ENCODE data around the gene REPS1.
"Not testable (repeated sequence)": the region's sequence is repeated elsewhere in the genome, so short reads cannot be mapped to it uniquely, and the experiment has no call there.

Gene REPS1

GRCh38 chr6:138970159-138970558 lies 17.9 kb downstream of the REPS1 start:
- no peak for DNase-seq

- DNase-seq: no peak
Observed at GRCh38 chr6:138966870-138967269, 21.2 kb downstream of the REPS1 start.

GRCh38 chr6:138965971-138966370 lies 22.1 kb downstream of the REPS1 start:
- DNase-seq: no peak

GRCh38 chr6:138965291-138965874 lies 22.7 kb downstream of the REPS1 start:
- DNase-seq: no peak

- DNase-seq: no peak
Observed at GRCh38 chr6:138964012-138964411, 24.0 kb downstream of the REPS1 start.

GRCh38 chr6:138963531-138963930 lies 24.5 kb downstream of the REPS1 start:
- DNase-seq: no peak

GRCh38 chr6:138963119-138963518 lies 24.9 kb downstream of the REPS1 start:
- no peak for DNase-seq

GRCh38 chr6:138959521-138959920 lies 28.5 kb downstream of the REPS1 start:
- DNase-seq: no peak

GRCh38 chr6:138958595-138958994 lies 29.5 kb downstream of the REPS1 start:
- no peak for DNase-seq

- no peak for DNase-seq
Observed at GRCh38 chr6:138957903-138958302, 30.1 kb downstream of the REPS1 start.

GRCh38 chr6:138957484-138957883 lies 30.6 kb downstream of the REPS1 start:
- no peak for DNase-seq

GRCh38 chr6:138956244-138956924 lies 31.7 kb downstream of the REPS1 start:
- DNase-seq: no peak

GRCh38 chr6:138955262-138955661 lies 32.8 kb downstream of the REPS1 start:
- no peak for DNase-seq

- DNase-seq: no peak
Observed at GRCh38 chr6:138953451-138953850, 34.6 kb downstream of the REPS1 start.

- no peak for DNase-seq
Observed at GRCh38 chr6:138948546-138949179, 39.4 kb downstream of the REPS1 start.

GRCh38 chr6:138948004-138948403 lies 40.0 kb downstream of the REPS1 start:
- no peak for DNase-seq

GRCh38 chr6:138945354-138945753 lies 42.7 kb downstream of the REPS1 start:
- no peak for DNase-seq

GRCh38 chr6:138944412-138944811 lies 43.6 kb downstream of the REPS1 start:
- DNase-seq: no peak

- DNase-seq: no peak
Observed at GRCh38 chr6:138943089-138943625, 44.9 kb downstream of the REPS1 start.

- not testable (repeated sequence) for DNase-seq
Observed at GRCh38 chr6:138936873-138937272, 51.2 kb downstream of the REPS1 start.

- no peak for DNase-seq
Observed at GRCh38 chr6:138931660-138932059, 56.4 kb downstream of the REPS1 start.

GRCh38 chr6:138926579-138926978 lies 61.5 kb downstream of the REPS1 start:
- no peak for DNase-seq

GRCh38 chr6:138925806-138926205 lies 62.2 kb downstream of the REPS1 start:
- no peak for DNase-seq

GRCh38 chr6:138923561-138923960 lies 64.5 kb downstream of the REPS1 start:
- DNase-seq: no peak

All from NCI-H1092 treated with DMSO at 0.1 percent for 48 hours (cell line).